MM.1S (cell line): Measurements from ENCODE around the gene SPAG7.
A peak's percentile ranks its signal among the peaks of the same experiment; 100 is the strongest.

Experiments used
- DNase-seq: peaks from one replicate; pipeline ENCODE4 v3.0.0-alpha.2; 2015
- H2AFZ ChIP-seq: fragments of 300-600 bp; sonication (generic); 2 replicates; pipeline ENCODE4 v1.6.0; 2016; ENCODE audit warnings: antibody characterized with exemption, low read length
- H3F3A ChIP-seq: fragments of 300-600 bp; sonication (generic); 2 replicates; pipeline ENCODE4 v1.6.1; 2016; ENCODE audit warnings: mild to moderate bottlenecking, antibody characterized with exemption, low read length, moderate library complexity, mixed read lengths; ENCODE audit not compliant: insufficient read depth
- H3K27ac ChIP-seq: fragments of 300-600 bp; sonication (generic); 2 replicates; pipeline ENCODE4 v1.5.1; 2016; ENCODE audit warnings: mild to moderate bottlenecking, low read length
- H3K27me3 ChIP-seq: fragments of 300-600 bp; sonication (generic); replicated peaks from 2 replicates; pipeline ENCODE4 v1.6.0; 2016; ENCODE audit warnings: low read length; ENCODE audit not compliant: insufficient read depth
- H3K36me3 ChIP-seq: fragments of 300-600 bp; sonication (generic); replicated peaks from 2 replicates; pipeline ENCODE4 v1.6.1; 2016; ENCODE audit warnings: mild to moderate bottlenecking, low read length, mixed read lengths; ENCODE audit not compliant: insufficient read depth
- H3K4me1 ChIP-seq: fragments of 300-600 bp; sonication (generic); 2 replicates; pipeline ENCODE4 v1.6.1; 2016; ENCODE audit warnings: low read length, mixed read lengths
- H3K4me2 ChIP-seq: fragments of 300-600 bp; sonication (generic); 2 replicates; pipeline ENCODE4 v1.6.0; 2016; ENCODE audit warnings: low read depth, low read length
- H3K4me3 ChIP-seq: fragments of 300-600 bp; sonication (generic); 2 replicates; pipeline ENCODE4 v1.5.1; 2016; ENCODE audit warnings: low read length, mixed read lengths
- H3K79me2 ChIP-seq: fragments of 300-600 bp; sonication (generic); 2 replicates; pipeline ENCODE4 v1.6.1; 2016; ENCODE audit warnings: mixed run types, low read length, mixed read lengths
- H3K9ac ChIP-seq: fragments of 300-600 bp; sonication (generic); 2 replicates; pipeline ENCODE4 v1.6.1; 2016; ENCODE audit warnings: low read length, mixed read lengths
- H3K9me2 ChIP-seq: fragments of 300-600 bp; sonication (generic); replicated peaks from 2 replicates; pipeline ENCODE4 v1.6.1; 2016; ENCODE audit warnings: mild to moderate bottlenecking, low read length, mixed read lengths; ENCODE audit not compliant: insufficient read depth
- H3K9me3 ChIP-seq: fragments of 300-600 bp; sonication (generic); replicated peaks from 2 replicates; pipeline ENCODE4 v1.6.1; 2016; ENCODE audit warnings: mild to moderate bottlenecking, low read length, mixed read lengths; ENCODE audit not compliant: insufficient read depth
- H4K20me1 ChIP-seq: fragments of 300-600 bp; sonication (generic); 2 replicates; pipeline ENCODE4 v1.6.1; 2016; ENCODE audit warnings: mild to moderate bottlenecking, low read length, moderate library complexity, mixed read lengths; ENCODE audit not compliant: insufficient read depth
- EZH2 ChIP-seq: fragments of 300-600 bp; sonication (generic); optimal IDR thresholded peaks from 2 replicates; pipeline ENCODE3; 2017; ENCODE audit warnings: low read depth, mild to moderate bottlenecking, antibody characterized with exemption, low read length, mixed read lengths
- EZH2phosphoT487 ChIP-seq: fragments of 300-600 bp; sonication (generic); IDR thresholded peaks from 2 replicates; pipeline ENCODE4 v1.6.1; 2018; ENCODE audit warnings: antibody characterized with exemption, low read length
- TF ChIP-seq, protein P1 (sequence below): fragments of 300-600 bp; sonication (generic); IDR thresholded peaks from 2 replicates; pipeline ENCODE4 v1.5.1; 2016; ENCODE audit warnings: antibody characterized with exemption, low read length, mixed read lengths

The SPAG7 gene

DNA sequence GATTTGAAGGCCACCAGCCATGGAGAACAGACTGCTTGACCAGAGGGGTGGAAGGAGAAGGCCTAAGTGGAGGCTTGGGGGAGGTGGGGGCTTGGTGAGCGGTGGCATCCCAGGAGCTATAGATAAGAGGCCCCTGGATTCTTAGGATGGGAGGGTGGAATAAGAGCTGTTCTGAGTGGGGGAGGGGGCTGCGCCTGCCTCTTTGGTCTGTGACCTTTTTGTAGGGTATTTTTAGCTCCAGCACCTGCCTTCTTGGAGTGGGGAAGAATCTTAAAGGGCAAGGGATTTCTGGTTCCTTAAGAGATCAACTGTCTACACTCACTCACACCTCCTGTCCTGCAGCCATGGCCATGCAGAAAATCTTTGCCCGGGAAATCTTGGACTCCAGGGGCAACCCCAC is 16.1 kb downstream of the SPAG7 start:
- H2AFZ ChIP-seq = no peak overlapping the region
- peaks cover 33% of the 10 kb centered on the region for H3F3A ChIP-seq
- H3K9me3 ChIP-seq = no peaks in the 10 kb centered on the region
- TF ChIP-seq EZH2phosphoT487 = no peak
- no peak for TF ChIP-seq EZH2
- TF ChIP-seq, protein P1, sequence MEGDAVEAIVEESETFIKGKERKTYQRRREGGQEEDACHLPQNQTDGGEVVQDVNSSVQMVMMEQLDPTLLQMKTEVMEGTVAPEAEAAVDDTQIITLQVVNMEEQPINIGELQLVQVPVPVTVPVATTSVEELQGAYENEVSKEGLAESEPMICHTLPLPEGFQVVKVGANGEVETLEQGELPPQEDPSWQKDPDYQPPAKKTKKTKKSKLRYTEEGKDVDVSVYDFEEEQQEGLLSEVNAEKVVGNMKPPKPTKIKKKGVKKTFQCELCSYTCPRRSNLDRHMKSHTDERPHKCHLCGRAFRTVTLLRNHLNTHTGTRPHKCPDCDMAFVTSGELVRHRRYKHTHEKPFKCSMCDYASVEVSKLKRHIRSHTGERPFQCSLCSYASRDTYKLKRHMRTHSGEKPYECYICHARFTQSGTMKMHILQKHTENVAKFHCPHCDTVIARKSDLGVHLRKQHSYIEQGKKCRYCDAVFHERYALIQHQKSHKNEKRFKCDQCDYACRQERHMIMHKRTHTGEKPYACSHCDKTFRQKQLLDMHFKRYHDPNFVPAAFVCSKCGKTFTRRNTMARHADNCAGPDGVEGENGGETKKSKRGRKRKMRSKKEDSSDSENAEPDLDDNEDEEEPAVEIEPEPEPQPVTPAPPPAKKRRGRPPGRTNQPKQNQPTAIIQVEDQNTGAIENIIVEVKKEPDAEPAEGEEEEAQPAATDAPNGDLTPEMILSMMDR = no peak
- no peaks in the 10 kb centered on the region for H3K9me2 ChIP-seq
- no peak for DNase-seq
- peaks cover 7% of the 10 kb centered on the region for H4K20me1 ChIP-seq
- no peaks in the 10 kb centered on the region for H3K27me3 ChIP-seq
- no peak overlapping the region for H3K4me3 ChIP-seq
- H3K4me1 ChIP-seq = peaks cover 15% of the 10 kb centered on the region; the same call in 1 of the 2 replicates
- no peak overlapping the region for H3K9ac ChIP-seq
- H3K27ac ChIP-seq = no peak overlapping the region
- H3K4me2 ChIP-seq = peak overlapping the region; percentile 97; the same call in 1 of the 2 replicates
- H3K79me2 ChIP-seq = peaks cover 24% of the 10 kb centered on the region
- no peaks in the 10 kb centered on the region for H3K36me3 ChIP-seq

DNA sequence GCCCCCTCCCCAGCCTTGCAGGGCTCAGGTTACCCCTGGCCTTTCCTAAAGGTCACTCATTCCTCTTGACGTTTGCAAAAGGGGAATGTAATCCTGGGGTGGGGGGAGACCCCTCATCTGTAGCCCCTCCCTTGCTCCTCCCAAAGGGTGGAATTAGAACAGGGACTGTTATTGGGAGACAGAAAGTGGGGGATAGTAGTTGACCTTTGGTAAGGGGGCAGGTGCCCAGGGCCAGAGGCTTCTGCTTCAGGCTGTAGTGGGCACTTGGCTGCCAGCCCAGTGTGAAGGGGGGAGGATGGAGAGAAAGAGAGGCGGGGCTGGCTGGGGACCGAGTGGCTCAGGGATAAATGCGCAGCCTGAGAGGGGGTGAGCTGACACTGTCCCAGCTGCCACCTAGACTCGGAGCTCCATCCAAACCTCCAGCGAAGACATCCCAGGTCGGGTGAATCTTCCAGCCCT is 16.8 kb downstream of the SPAG7 start, which contains the start of gene ENO3:
ENO3 (plus strand) TSS at position 374 of the 459 bp plus-strand sequence. CDS start 711 bp downstream, outside the sequence.
- Histone ChIP-seq H3K9me2 (no peaks in the 10 kb centered on the region), H3K4me1 (peaks cover 21% of the 10 kb centered on the region), H3K9me3 (no peaks in the 10 kb centered on the region), H3K27ac (peak within 1 kb of the TSS; percentile 100), H3K9ac (peak within 1 kb of the TSS; percentile 99), H3K4me2 (peak within 1 kb of the TSS; percentile 97), H4K20me1 (peaks cover 12% of the 10 kb centered on the region), H2AFZ (peak within 1 kb of the TSS; percentile 83), H3F3A (peaks cover 39% of the 10 kb centered on the region), H3K27me3 (no peaks in the 10 kb centered on the region), H3K79me2 (peaks cover 31% of the 10 kb centered on the region), H3K36me3 (no peaks in the 10 kb centered on the region), H3K4me3 (peak within 1 kb of the TSS; percentile 81)
- TF ChIP-seq EZH2 (no peak), EZH2phosphoT487 (no peak)
- TF ChIP-seq, protein P1 = no peak
- no peak for DNase-seq

GRCh38 chr17:4950075-4950745 is 17.4 kb downstream of the SPAG7 start:
- H3K4me1 ChIP-seq = peaks cover 27% of the 10 kb centered on the region
- no peaks in the 10 kb centered on the region for H3K9me3 ChIP-seq
- TF ChIP-seq, protein P1 = no peak
- no peak for TF ChIP-seq EZH2phosphoT487
- no peak for TF ChIP-seq EZH2
- peak overlapping the region; percentile 81 for H3K4me3 ChIP-seq
- H2AFZ ChIP-seq = peak overlapping the region; percentile 83
- H3K27me3 ChIP-seq = no peaks in the 10 kb centered on the region
- peaks cover 18% of the 10 kb centered on the region for H4K20me1 ChIP-seq
- H3F3A ChIP-seq = peaks cover 45% of the 10 kb centered on the region
- DNase-seq = peak; percentile 52
- peak overlapping the region; percentile 97 for H3K4me2 ChIP-seq
- no peaks in the 10 kb centered on the region for H3K36me3 ChIP-seq
- H3K9ac ChIP-seq = peak overlapping the region; percentile 99
- peak overlapping the region; percentile 100 for H3K27ac ChIP-seq
- peaks cover 37% of the 10 kb centered on the region for H3K79me2 ChIP-seq
- no peaks in the 10 kb centered on the region for H3K9me2 ChIP-seq
